Measurements from ENCODE around the gene POLR1B. TPM values are rescaled to one million over a fixed set of nuclear protein-coding genes. Genes with fewer than 3 reads are reported as not detected.

POLR1B gene
- total and polyA plus RNA-seq, 2 of the 13 experiments (the other 11 are each of a cell fraction or from before 2014, with no cell fraction given): 18.3 to 46.0 TPM

- peak; percentile 70; the same call in 1 of the 2 replicates for TF ChIP-seq RXRA (CRISPR knock-in tag; IDR thresholded peaks at IDR 0.05)
- TF ChIP-seq ZNF121 (CRISPR knock-in tag; IDR thresholded peaks at IDR 0.05): no peak
- peak; percentile 94 for TF ChIP-seq ZNF274 (CRISPR knock-in tag; IDR thresholded peaks at IDR 0.05)
- peak; percentile 95 for TF ChIP-seq PHF8 (CRISPR knock-in tag; IDR thresholded peaks at IDR 0.05)
- TF ChIP-seq CREB3 (CRISPR knock-in tag; IDR thresholded peaks at IDR 0.05): peak; percentile 57; the same call in 1 of the 2 replicates
- peak; percentile 25; the same call in 1 of the 2 replicates for TF ChIP-seq NCOR1 (IDR thresholded peaks at IDR 0.05; ENCODE audit: borderline replicate concordance, low read length)
- TF ChIP-seq KLF16 (CRISPR knock-in tag; IDR thresholded peaks at IDR 0.05): peak in 1 of 2 experiments; percentile 88; a peak in 2 of 4 replicates
- peak; percentile 78 for TF ChIP-seq ZBTB21 (CRISPR knock-in tag; IDR thresholded peaks at IDR 0.05)
- 0 out of 2 replicates have a peak, but pooled peaks have one; percentile 32 for TF ChIP-seq ZNF234 (CRISPR knock-in tag; conservative IDR thresholded peaks at IDR 0.05)
- no peak; the same call in 1 of the 2 replicates for TF ChIP-seq KDM6A (CRISPR knock-in tag; IDR thresholded peaks at IDR 0.05; ENCODE audit: low read depth)
- peak; percentile 90; the same call in 1 of the 2 replicates for TF ChIP-seq DZIP1 (CRISPR knock-in tag; IDR thresholded peaks at IDR 0.05)
- peak; percentile 85; the same call in 1 of the 2 replicates for TF ChIP-seq PCBP1 (IDR thresholded peaks at IDR 0.05; ENCODE audit: borderline replicate concordance, low read depth, low read length)
- TF ChIP-seq EHMT2 (IDR thresholded peaks at IDR 0.05; ENCODE audit: borderline replicate concordance, low read depth, low read length): no peak
- TF ChIP-seq CHCHD3 (CRISPR knock-in tag; IDR thresholded peaks at IDR 0.05): no peak; the same call in 1 of the 2 replicates
- TF ChIP-seq CENPX (CRISPR knock-in tag; IDR thresholded peaks at IDR 0.05): no peak
- peak; percentile 42; the same call in 1 of the 2 replicates for TF ChIP-seq ARID5B (CRISPR knock-in tag; IDR thresholded peaks at IDR 0.05)
- TF ChIP-seq NR2F1 (CRISPR knock-in tag; IDR thresholded peaks at IDR 0.05): 0 out of 4 replicates have a peak, but pooled peaks of 1 of the 2 experiments have one; percentile 5
- 0 out of 2 replicates have a peak, but pooled peaks have one; percentile 68 for TF ChIP-seq ZNF558 (CRISPR knock-in tag; IDR thresholded peaks at IDR 0.05; ENCODE audit: borderline replicate concordance)
- TF ChIP-seq RXRB (CRISPR knock-in tag; IDR thresholded peaks at IDR 0.05; ENCODE audit: borderline replicate concordance): peak; percentile 27; the same call in 1 of the 2 replicates
Measured at GRCh38 chr2:112584134-112584890, 42.0 kb downstream of the POLR1B start, which contains the start of gene CHCHD5 (continued).

Data from HepG2 (cell line).